Measurements from ENCODE around the gene EGF.

The EGF gene

DNA sequence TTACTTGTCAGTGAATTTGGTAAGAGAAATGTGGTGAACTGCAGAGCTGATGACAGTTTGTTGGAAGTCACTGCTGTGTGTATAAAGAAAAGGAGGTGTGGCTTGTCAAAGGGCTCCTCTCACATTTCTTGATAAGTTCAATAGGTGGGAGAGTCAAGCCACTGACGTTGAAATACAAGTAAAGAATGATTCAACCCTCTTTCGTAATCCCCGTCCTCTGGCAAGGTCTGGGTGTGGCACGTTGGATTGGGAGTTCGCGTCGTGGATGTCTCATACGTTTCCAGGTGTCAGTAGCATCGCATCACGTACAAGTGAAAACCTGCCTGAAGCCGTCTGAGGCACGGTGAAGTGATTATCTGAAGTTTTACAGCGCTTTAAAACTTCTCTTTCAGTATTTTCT lies 76.4 kb downstream of the EGF start:
- in situ Hi-C loops (cut with MboI; ENCODE audit: low sequenced_read_pairs): no loop called here

DNA sequence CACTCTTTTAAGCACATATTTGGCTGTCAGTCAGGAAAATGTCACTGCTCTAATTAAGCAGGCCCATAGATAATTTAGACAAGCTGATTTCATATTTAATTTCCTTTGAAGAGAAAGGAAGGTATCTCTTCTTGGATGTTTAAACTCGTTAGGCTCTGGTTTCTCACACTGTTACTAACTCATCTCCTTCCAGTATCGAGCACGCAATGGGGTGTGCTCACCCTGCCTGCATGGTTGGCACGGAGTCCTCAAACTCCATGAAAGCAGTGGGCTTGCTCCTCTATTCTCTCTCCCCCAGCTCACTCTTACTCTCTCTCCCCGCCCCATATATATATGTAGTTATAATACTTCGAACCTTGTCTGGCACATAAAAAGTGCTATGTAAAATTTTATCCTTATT lies 76.9 kb downstream of the EGF start:
- in situ Hi-C loops (cut with MboI; ENCODE audit: low sequenced_read_pairs): no loop called here

DNA sequence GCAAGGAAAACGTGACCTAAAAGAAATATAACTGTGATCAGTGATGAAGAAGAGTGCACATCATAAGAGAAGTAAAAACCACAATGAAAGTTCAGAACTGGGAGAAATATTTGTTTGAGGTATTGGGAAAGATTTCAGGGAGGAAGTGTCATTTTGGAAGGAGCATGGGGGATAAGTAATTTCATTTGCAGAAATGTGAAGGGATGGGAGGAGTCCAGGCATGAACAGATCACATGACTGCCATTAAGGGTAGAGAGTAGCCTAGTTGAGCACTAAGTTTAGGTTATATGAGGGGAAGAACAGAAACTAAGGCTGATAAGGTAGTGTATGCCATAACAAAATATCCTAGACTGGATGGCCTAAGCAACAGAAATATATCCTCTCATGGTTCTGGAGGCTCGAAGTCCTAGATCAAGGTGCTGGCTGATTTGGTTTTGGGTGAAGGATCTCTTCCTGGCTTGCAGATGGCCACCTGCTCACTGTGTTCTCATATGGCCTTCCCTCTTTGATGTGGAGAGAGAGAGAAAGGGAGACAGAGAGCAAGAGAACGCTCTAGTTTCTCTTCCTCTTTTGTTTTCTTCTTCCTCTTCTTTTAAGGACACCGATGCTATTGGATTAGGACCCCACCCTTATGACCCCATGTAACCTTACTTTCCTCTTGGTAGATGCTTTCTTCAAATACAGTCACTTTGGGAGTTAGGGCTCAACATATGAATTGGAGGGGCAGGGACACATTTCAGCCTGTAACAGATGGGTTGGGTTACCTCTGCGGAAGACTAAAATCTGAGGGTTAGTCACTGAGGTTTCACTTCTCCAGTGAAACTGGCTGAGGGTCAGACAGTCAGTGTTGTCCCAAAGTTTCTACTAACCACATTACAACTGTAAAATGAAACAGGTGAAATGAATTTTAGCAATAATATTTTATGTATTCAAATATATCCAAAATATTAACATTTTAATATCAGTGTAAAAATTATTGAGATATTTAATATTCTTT lies 77.9 kb downstream of the EGF start:
- in situ Hi-C loops (cut with MboI; ENCODE audit: low sequenced_read_pairs): no loop called here

DNA sequence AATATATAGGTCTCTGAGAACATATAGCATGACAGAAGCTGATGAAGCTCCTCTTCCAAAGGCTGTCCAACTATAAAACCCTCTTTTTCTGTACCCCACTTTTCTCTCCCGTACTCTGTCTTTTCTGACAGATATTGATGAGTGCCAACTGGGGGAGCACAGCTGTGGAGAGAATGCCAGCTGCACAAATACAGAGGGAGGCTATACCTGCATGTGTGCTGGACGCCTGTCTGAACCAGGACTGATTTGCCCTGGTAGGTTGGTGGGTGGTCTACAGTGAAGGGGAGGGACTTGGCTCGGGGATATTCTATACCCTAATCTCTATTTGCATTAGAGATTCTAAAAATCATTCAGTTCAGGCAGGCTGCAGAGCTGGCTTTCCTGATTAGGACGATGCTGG lies 80.4 kb downstream of the EGF start:
- in situ Hi-C loops (cut with MboI; ENCODE audit: low sequenced_read_pairs): no loop called here

DNA sequence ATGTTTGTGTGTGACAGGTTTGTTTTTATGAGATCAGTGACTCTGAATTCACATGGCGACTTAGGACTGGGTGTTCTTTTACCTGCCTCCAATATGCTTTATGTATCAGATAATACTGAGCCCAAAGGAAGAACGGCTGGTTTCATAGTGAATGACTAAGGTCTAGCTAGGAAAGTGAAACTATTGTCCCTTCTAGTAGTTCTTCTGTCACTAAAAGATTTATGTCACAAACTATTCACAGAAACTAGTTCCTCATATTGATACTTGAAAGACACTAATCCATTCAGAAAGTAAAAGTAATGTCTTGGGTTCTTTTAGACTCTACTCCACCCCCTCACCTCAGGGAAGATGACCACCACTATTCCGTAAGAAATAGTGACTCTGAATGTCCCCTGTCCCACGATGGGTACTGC lies 81.7 kb downstream of the EGF start:
- in situ Hi-C loops (cut with MboI; ENCODE audit: low sequenced_read_pairs): no loop called here

DNA sequence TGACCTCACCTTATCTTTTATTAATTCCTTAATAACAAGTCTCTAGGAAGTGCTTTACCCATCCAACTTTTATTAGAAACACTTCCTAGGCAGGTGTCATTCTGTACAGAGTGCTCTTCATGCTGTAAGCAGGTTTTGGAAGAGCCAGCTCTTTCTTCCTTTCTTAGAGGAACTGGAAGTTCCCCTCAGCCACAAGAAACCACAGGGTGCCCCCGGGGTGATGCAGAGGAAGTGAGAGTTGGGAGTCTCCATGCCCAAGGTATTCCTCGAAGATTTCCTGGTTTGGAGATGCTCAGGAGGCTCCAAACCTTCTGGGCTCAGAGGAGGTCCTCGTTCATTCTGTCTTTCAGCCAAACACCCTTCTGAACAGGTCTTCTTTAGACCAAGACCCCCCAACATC lies 83.8 kb downstream of the EGF start:
- in situ Hi-C loops (cut with MboI; ENCODE audit: low sequenced_read_pairs): no loop called here

DNA sequence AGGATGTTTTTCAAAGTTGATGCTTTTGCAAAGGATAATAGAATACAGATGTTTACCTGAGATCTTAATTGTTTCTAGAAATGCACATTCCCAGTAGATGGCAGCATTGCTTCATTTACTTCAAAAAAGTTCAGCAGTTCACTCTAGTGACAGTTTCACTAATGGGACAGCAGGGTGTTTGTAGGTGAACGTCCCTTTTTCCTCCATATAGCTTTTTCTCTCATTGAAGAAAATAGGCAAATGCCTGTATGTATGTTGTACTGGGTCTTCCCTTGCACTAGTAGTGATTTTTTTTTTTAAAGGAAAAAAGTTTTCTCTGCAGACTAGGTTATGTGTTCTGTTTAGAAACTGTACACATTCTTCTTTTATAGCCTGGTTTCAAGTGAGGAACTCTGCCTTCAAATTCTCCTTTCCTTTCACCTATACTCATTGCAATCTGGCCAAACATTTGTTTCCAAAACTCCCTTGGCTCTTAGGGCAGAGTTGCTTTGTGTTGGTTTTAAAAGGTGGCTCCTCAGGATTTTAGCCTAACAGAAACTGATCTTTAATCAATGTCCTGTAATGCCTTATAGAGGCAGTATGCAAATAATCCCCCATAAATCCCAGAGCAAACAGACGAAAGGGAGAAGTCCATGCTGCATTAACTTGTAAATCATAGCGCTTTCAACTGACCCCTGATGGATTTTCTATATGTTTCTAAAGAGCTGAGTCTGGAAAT lies 86.3 kb downstream of the EGF start:
- in situ Hi-C loops (cut with MboI; ENCODE audit: low sequenced_read_pairs): no loop called here

DNA sequence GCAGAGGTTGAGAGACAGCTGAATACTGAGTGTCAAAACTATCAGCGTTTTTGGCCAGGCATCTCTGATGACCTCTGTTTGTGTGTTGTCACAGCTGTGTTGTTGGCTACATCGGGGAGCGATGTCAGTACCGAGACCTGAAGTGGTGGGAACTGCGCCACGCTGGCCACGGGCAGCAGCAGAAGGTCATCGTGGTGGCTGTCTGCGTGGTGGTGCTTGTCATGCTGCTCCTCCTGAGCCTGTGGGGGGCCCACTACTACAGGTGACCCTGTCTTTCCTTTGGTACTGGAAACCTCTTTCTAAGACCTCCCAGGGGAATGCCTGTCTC lies 86.9 kb downstream of the EGF start:
- in situ Hi-C loops (cut with MboI; ENCODE audit: low sequenced_read_pairs): no loop called here

DNA sequence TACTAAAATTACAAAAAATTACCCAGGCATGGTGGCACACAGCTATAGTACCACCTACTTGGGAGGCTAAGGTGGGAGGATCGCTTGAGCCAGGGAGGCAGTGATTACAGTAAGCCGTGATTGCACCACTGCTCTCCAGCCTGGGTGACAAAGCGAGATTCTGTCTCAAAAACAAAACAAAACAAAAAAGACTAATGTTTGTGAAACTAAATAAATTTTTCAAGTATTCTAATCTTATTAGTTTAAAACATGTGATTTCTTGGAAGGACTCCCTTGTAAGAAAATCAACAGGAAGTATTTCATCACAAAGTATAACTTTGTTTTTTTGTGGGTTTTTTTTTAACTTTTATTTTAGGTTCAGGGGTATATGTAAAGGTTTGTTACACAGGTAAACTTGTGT lies 89.6 kb downstream of the EGF start:
- in situ Hi-C loops (cut with MboI; ENCODE audit: low sequenced_read_pairs): loop anchor here (5.0 kb wide), 1 partner anchor 515 kb away; no protein-coding TSS in a partner anchor

DNA sequence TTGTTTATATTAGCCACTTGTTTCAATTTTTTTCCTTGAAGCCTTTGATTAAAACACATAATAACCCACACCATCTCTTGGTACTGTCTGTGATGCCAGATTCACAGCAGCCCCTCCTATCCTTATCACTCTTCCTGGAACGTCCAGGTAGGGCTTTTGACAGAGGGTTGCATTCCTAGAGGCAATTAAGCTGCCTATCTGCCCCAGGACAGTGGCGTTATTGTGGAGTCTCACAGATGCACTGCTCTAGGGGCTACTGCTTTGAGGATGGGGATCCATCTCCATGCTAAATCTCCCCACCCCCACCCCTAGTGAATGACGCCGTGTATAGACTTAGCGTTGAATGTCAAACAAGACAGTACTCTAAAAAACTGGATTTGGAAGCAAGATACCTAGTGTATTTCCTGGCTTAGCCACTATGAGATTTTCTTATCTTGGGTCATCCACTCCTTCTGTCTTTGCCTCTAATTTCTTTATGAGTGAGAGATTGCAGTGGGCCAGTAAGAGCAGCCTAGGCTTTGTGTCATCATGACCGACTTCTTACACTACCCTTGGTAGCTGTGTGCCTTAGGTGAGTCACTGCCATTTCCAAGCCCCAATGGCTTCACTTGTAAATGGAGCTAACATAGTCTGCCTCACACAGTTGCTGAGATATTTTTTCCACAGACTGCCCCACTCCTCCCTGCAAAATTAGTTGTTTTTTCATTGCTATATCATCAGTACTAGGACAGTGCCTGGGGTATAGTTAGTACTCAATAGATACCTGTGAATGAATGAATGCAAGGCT lies 90.9 kb downstream of the EGF start:
- in situ Hi-C loops (cut with MboI; ENCODE audit: low sequenced_read_pairs): loop anchor here (5.0 kb wide), 1 partner anchor 514 kb away; no protein-coding TSS in a partner anchor

DNA sequence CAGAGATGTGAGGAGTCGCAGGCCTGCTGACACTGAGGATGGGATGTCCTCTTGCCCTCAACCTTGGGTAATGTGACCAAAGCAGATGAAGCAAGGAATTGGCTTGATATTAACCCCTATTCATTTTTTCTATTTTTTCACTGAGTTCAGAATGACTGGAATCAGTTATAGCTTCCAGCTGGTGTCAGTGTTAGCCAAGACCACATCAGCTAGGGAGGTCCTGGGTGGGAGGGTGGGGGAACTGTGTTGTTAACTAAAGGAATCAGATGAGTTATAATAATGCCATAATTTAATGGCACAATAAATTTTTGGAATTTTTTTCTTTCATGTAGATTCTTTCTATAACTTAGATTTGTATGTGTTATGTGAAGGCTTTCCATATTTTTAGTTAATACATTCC lies 91.9 kb downstream of the EGF start:
- in situ Hi-C loops (cut with MboI; ENCODE audit: low sequenced_read_pairs): loop anchor here (5.0 kb wide), 1 partner anchor 513 kb away; no protein-coding TSS in a partner anchor

DNA sequence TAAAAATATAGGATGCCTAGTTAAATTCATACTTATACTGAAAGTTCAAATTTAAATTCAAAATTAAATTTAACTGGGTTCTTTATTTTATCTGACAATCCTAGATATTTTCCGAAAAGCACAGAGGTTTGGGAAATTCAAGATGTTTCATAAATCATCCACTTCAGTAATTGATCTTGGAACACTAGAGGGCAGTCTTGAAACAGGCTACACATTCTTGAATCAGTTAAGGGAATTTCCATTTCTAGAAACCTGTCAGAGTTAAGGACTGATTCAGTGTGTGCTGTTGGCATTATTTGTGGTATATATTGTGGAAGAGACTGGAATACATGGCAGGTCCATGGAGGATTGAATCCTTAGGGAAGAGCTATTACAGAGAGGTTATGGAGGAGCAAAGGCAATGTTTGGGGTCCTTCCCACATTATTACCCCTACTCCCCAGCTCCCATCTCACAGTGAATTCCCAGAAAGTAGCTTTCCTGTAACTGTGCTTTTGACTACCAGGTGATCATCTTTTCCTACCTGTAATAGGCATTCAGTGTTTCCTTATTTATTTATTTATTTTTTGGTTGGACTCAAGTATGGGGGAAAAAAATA lies 92.9 kb downstream of the EGF start:
- in situ Hi-C loops (cut with MboI; ENCODE audit: low sequenced_read_pairs): no loop called here

DNA sequence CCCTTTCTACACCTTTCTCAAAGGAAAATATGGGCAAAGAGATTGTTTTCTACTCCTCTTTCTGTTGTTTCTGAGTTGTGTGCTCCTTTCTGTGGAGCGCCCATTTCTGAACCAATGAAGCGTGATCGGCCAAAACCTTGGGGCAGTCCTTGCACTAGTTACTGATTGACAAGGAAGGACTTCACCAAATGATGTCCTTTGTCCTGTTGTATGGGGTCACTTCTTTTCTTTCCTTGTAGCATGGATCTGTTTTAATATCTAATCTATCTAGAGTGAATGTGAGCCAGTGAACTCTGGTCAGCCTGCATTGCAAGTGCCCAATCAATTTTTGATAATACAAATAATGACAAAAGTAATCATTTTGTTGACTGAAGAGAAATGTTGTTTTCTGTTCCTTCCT lies 94.5 kb downstream of the EGF start:
- in situ Hi-C loops (cut with MboI; ENCODE audit: low sequenced_read_pairs): no loop called here

DNA sequence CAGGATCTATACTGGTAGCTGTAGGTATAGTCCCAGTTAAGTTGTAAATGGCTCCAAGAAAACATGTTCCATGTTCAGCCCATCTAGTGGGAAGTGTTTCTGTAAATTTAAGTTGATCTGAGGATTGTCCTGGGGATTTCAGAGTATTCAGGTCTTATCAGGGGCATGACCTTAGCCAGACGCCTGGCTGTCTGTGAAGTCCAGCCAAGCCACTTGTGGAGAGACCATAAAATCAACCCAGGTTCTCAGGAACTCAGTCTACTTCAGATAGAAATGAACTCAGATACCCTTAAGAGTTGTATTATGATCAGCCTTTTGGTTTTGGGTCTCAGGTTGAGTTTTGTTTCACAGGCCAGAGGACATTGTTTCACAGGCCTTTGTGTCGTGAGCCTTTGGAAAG lies 95.9 kb downstream of the EGF start:
- in situ Hi-C loops (cut with MboI; ENCODE audit: low sequenced_read_pairs): no loop called here

DNA sequence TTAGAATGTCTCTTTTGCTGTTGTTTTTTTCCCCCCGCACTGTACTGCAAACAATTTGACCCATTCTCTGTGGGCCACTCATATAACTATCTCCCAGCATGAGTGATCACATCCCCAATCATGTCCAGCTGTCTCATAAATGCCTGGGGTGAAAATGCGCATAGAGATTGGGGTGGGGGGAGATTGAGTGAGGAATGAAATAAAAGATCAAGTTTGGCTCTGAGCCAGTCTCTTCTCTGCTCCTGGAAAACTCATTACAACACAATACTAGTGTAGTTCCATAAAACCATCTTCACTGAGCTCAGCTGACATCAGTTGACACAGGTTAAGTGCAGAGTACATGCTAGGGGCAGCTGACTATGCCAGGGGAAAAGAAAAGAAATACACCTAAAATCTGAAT lies 96.9 kb downstream of the EGF start:
- in situ Hi-C loops (cut with MboI; ENCODE audit: low sequenced_read_pairs): no loop called here

DNA sequence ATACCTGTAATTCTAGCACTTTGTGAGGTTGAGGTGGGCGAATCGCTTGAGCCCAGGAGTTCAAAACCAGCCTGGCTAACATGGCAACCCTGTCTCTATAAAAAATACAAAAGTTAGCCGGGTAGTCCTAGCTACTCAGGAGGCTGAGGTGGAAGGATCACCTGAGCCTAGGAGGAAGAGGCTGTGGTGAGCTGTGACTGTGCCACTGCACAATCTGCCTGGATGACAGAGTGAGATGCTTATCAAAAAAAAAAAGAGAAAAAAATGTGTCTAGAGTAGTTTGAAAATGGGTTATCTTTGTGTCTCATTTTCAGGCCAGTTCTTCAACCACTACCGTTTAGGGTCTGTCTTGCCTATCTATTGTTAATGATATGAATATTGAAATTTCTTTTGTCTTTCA lies 98.1 kb downstream of the EGF start:
- in situ Hi-C loops (cut with MboI; ENCODE audit: low sequenced_read_pairs): no loop called here

DNA sequence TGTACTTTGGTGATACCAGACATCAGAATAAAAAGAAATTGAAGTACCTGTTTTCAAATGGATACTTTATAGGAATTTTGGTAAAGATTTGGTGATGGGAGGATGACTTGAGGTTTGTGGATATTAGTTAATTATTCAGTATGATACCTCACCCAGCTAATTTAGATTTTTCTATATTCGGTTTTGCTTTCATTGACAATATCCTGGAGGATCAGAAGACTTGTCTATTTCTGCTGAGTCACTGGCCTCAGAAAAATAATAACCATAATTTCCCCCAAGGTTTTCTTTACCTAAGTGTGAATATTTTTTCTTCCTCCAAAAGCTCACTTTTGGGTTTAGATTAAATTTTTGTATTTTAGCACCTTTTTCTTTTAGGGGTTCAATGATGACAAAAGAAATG lies 100.2 kb downstream of the EGF start:
- in situ Hi-C loops (cut with MboI; ENCODE audit: low sequenced_read_pairs): no loop called here

DNA sequence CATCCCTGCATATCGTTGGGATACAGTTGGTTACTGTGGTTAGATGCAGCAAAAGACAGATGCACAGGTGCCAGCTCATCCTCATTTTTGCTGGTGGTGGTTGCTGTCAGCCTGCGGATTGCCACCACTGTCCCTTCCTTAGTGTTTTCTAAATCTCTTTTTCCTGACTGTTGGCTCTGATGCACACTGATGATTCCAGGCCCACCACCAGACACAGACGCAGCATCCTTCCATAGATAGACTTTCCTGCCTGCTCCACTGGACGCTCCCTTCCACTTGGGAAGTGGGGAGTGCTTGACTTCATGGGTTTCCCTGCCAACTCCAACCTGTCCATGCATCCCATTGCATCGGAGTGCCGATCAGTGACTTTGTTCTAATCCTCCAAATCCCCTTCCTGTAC lies 101.5 kb downstream of the EGF start:
- in situ Hi-C loops (cut with MboI; ENCODE audit: low sequenced_read_pairs): no loop called here

DNA sequence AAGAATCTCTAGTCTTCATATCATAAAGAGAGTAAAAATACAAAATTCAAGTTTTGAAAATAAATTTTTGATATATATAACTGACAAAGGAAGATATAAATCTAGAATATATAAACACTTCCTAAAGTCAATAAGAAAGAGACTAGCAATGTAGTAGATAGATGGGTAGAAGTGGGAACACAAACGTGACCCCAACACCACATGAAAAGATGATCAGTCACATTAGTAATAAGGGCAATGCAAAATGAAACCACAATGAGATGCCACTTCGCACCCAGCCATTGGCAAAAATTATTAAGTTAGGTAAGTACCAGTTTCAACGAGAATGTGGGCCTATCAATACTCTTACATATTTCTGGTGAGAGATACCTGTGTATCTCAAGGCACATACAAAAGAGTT lies 106.5 kb downstream of the EGF start:
- in situ Hi-C loops (cut with MboI; ENCODE audit: low sequenced_read_pairs): no loop called here

DNA sequence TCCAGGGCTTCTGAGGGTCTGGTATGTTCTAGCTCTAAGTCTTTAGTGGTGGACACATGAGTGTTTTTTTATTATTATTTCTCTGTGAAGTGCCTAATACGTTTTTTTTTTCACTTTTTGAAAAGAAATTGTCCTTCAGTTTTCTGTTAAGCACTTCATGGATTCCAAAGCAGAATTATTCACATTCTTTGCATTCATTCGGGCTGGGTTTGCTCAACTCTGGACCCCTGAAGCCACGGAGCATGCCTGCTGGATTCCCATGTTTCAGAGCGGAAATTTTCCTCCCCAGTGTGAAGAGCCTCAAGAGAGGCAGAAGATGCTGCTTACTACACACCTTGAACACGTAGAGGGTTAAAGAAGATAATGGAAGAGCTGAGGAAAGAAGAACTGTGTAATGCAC lies 107.5 kb downstream of the EGF start:
- in situ Hi-C loops (cut with MboI; ENCODE audit: low sequenced_read_pairs): no loop called here
